Measurements from ENCODE around the gene TPM2. TPM values are rescaled to one million over a fixed set of nuclear protein-coding genes. Genes with fewer than 3 reads are reported as not detected.

TPM2 gene
- total and polyA plus RNA-seq, 9 of the 15 experiments (the other 6 are each of a cell fraction or from before 2014, with no cell fraction given): 0.28 to 16.1 (median 4.5) TPM

GRCh38 chr9:35658137-35658967 lies 31.4 kb downstream of the TPM2 start, which contains the start of gene CCDC107 (continued):
- TF ChIP-seq USF2 (CRISPR knock-in tag; IDR thresholded peaks at IDR 0.05): no peak
- TF ChIP-seq ZMIZ1 (IDR thresholded peaks at IDR 0.05; ENCODE audit: low read depth in 2 of 2, low read length in 2 of 2): 0 out of 4 replicates have a peak, but pooled peaks of 1 of the 2 experiments have one; percentile 15
- peak; percentile 23 for TF ChIP-seq PHF20 (IDR thresholded peaks at IDR 0.05; ENCODE audit: partially characterized antibody)
- TF ChIP-seq SPI1 (IDR thresholded peaks at IDR 0.05; ENCODE audit: borderline replicate concordance, low read depth, low read length): no peak
- peak; percentile 82 for TF ChIP-seq ZFX (CRISPR knock-in tag; IDR thresholded peaks at IDR 0.05)
- peak; percentile 46 for TF ChIP-seq TAF1 (IDR thresholded peaks at IDR 0.05; ENCODE audit: control insufficient read depth, extremely low read depth, insufficient read depth, low read length, severe bottlenecking)
- peak; percentile 61 for TF ChIP-seq SUPT5H (IDR thresholded peaks at IDR 0.05)
- TF ChIP-seq, protein P1, sequence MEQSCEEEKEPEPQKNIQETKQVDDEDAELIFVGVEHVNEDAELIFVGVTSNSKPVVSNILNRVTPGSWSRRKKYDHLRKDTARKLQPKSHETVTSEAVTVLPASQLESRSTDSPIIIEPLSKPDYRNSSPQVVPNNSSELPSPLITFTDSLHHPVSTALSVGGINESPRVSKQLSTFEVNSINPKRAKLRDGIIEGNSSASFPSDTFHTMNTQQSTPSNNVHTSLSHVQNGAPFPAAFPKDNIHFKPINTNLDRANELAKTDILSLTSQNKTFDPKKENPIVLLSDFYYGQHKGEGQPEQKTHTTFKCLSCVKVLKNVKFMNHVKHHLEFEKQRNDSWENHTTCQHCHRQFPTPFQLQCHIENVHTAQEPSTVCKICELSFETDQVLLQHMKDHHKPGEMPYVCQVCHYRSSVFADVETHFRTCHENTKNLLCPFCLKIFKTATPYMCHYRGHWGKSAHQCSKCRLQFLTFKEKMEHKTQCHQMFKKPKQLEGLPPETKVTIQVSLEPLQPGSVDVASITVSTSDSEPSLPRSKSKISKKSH (CRISPR knock-in tag; IDR thresholded peaks at IDR 0.05): no peak
- TF ChIP-seq, protein P2, sequence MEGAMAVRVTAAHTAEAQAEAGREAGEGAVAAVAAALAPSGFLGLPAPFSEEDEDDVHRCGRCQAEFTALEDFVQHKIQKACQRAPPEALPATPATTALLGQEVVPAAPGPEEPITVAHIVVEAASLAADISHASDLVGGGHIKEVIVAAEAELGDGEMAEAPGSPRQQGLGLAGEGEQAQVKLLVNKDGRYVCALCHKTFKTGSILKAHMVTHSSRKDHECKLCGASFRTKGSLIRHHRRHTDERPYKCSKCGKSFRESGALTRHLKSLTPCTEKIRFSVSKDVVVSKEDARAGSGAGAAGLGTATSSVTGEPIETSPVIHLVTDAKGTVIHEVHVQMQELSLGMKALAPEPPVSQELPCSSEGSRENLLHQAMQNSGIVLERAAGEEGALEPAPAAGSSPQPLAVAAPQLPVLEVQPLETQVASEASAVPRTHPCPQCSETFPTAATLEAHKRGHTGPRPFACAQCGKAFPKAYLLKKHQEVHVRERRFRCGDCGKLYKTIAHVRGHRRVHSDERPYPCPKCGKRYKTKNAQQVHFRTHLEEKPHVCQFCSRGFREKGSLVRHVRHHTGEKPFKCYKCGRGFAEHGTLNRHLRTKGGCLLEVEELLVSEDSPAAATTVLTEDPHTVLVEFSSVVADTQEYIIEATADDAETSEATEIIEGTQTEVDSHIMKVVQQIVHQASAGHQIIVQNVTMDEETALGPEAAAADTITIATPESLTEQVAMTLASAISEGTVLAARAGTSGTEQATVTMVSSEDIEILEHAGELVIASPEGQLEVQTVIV (CRISPR knock-in tag; IDR thresholded peaks at IDR 0.05; ENCODE audit: borderline replicate concordance): no peak
- TF ChIP-seq FIP1L1 (IDR thresholded peaks at IDR 0.05; ENCODE audit: low read depth, low read length, poor library complexity, severe bottlenecking): peak; percentile 70
- 0 out of 2 replicates have a peak, but pooled peaks have one; percentile 33 for TF ChIP-seq HDAC2 (IDR thresholded peaks at IDR 0.05)
- no peak for TF ChIP-seq FOXA3 (CRISPR knock-in tag; conservative IDR thresholded peaks at IDR 0.05 in 1 of 2, IDR thresholded peaks at IDR 0.05 in 1 of 2)
- TF ChIP-seq MEF2A (IDR thresholded peaks at IDR 0.05; ENCODE audit: control insufficient read depth, low read depth, low read length): no peak
